ENCODE data around the gene FGD4.
"Not testable (repeated sequence)": the region's sequence is repeated elsewhere in the genome, so short reads cannot be mapped to it uniquely, and the experiment has no call there.

FGD4 gene

DNA sequence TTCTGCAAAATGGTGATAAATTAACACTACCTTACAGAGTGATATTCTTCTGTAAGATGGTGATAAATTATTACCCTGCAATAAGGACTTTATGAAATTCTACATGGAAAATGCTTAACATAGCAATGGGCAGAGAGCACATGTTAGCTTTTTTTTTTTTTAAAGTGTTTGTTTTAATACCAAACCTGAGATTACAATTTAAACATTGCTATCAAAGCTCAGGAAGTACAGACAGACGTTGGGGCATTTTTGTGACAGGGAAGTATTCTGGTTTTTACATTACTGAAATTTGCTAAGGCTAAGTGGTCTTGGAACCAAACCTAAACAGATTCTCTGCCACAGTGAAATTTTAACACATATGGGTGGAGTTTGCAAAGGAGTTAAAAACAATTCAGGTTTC, 133.1 kb downstream of the FGD4 start:
- Histone ChIP-seq H3K27ac (ENCODE audit: low read length) (no peak overlapping the region), H3K79me2 (ENCODE audit: insufficient read depth, low read length) (no peaks in the 10 kb centered on the region), H3K36me3 (ENCODE audit: insufficient read depth, low read length) (no peaks in the 10 kb centered on the region), H3K9ac (ENCODE audit: low read depth, low read length) (no peak overlapping the region), H3K4me1 (ENCODE audit: insufficient read depth, low read length) (peaks cover 16% of the 10 kb centered on the region), H3K4me2 (ENCODE audit: insufficient read depth, low read length) (no peak overlapping the region), H4K20me1 (ENCODE audit: insufficient read depth, low read length) (no peaks in the 10 kb centered on the region), H3K27me3 (ENCODE audit: insufficient read depth, low read length, poor library complexity) (peaks cover 3% of the 10 kb centered on the region), H3K9me3 (ENCODE audit: insufficient read depth, low read length, severe bottlenecking) (no peaks in the 10 kb centered on the region), H2AFZ (ENCODE audit: low read depth, low read length) (no peak overlapping the region), H3K4me3 (ENCODE audit: low read depth in 1 of 2, low read length in 2 of 2) (no peak overlapping the region)
- TF ChIP-seq, protein P1, sequence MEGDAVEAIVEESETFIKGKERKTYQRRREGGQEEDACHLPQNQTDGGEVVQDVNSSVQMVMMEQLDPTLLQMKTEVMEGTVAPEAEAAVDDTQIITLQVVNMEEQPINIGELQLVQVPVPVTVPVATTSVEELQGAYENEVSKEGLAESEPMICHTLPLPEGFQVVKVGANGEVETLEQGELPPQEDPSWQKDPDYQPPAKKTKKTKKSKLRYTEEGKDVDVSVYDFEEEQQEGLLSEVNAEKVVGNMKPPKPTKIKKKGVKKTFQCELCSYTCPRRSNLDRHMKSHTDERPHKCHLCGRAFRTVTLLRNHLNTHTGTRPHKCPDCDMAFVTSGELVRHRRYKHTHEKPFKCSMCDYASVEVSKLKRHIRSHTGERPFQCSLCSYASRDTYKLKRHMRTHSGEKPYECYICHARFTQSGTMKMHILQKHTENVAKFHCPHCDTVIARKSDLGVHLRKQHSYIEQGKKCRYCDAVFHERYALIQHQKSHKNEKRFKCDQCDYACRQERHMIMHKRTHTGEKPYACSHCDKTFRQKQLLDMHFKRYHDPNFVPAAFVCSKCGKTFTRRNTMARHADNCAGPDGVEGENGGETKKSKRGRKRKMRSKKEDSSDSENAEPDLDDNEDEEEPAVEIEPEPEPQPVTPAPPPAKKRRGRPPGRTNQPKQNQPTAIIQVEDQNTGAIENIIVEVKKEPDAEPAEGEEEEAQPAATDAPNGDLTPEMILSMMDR (IDR thresholded peaks at IDR 0.05; ENCODE audit: borderline replicate concordance, extremely low read depth, low read length, poor library complexity, severe bottlenecking): no peak
- no peak for TF ChIP-seq EZH2 (IDR thresholded peaks at IDR 0.05; ENCODE audit: borderline replicate concordance, low read depth, low read length, severe bottlenecking)
- ATAC-seq (ENCODE audit: insufficient read depth, low read depth): no peak
- DNase-seq: no peak

GRCh38 chr12:32532951-32533350, 133.6 kb downstream of the FGD4 start:
- Histone ChIP-seq H3K4me3 (ENCODE audit: low read depth in 1 of 2, low read length in 2 of 2) (no peak overlapping the region), H3K9ac (ENCODE audit: low read depth, low read length) (no peak overlapping the region), H3K27ac (ENCODE audit: low read length) (no peak overlapping the region), H3K79me2 (ENCODE audit: insufficient read depth, low read length) (no peaks in the 10 kb centered on the region), H3K9me3 (ENCODE audit: insufficient read depth, low read length, severe bottlenecking) (no peaks in the 10 kb centered on the region), H3K27me3 (ENCODE audit: insufficient read depth, low read length, poor library complexity) (peaks cover 3% of the 10 kb centered on the region), H3K4me1 (ENCODE audit: insufficient read depth, low read length) (peaks cover 16% of the 10 kb centered on the region), H2AFZ (ENCODE audit: low read depth, low read length) (no peak overlapping the region), H3K4me2 (ENCODE audit: insufficient read depth, low read length) (no peak overlapping the region), H4K20me1 (ENCODE audit: insufficient read depth, low read length) (no peaks in the 10 kb centered on the region), H3K36me3 (ENCODE audit: insufficient read depth, low read length) (no peaks in the 10 kb centered on the region)
- ATAC-seq (ENCODE audit: insufficient read depth, low read depth): no peak
- TF ChIP-seq EZH2 (IDR thresholded peaks at IDR 0.05; ENCODE audit: borderline replicate concordance, low read depth, low read length, severe bottlenecking): no peak
- TF ChIP-seq, protein P1 (IDR thresholded peaks at IDR 0.05; ENCODE audit: borderline replicate concordance, extremely low read depth, low read length, poor library complexity, severe bottlenecking): no peak
- DNase-seq: no peak

- not testable (repeated sequence) for DNase-seq; H3K4me2 ChIP-seq (ENCODE audit: insufficient read depth, low read length); H3K27me3 ChIP-seq (ENCODE audit: insufficient read depth, low read length, poor library complexity); H3K79me2 ChIP-seq (ENCODE audit: insufficient read depth, low read length); H2AFZ ChIP-seq (ENCODE audit: low read depth, low read length); H3K9ac ChIP-seq (ENCODE audit: low read depth, low read length); H3K4me3 ChIP-seq (ENCODE audit: low read depth in 1 of 2, low read length in 2 of 2); H3K9me3 ChIP-seq (ENCODE audit: insufficient read depth, low read length, severe bottlenecking); H3K27ac ChIP-seq (ENCODE audit: low read length); H4K20me1 ChIP-seq (ENCODE audit: insufficient read depth, low read length); H3K36me3 ChIP-seq (ENCODE audit: insufficient read depth, low read length); ATAC-seq (ENCODE audit: insufficient read depth, low read depth)
- peaks cover 16% of the 10 kb centered on the region for H3K4me1 ChIP-seq (ENCODE audit: insufficient read depth, low read length)
Observed at GRCh38 chr12:32533506-32533905, 134.1 kb downstream of the FGD4 start.

- Histone ChIP-seq H3K4me2 (ENCODE audit: insufficient read depth, low read length) (no peak overlapping the region), H2AFZ (ENCODE audit: low read depth, low read length) (no peak overlapping the region), H3K27me3 (ENCODE audit: insufficient read depth, low read length, poor library complexity) (peaks cover 3% of the 10 kb centered on the region), H3K4me1 (ENCODE audit: insufficient read depth, low read length) (peaks cover 16% of the 10 kb centered on the region), H3K9me3 (ENCODE audit: insufficient read depth, low read length, severe bottlenecking) (no peaks in the 10 kb centered on the region), H4K20me1 (ENCODE audit: insufficient read depth, low read length) (no peaks in the 10 kb centered on the region), H3K4me3 (ENCODE audit: low read depth in 1 of 2, low read length in 2 of 2) (no peak overlapping the region), H3K27ac (ENCODE audit: low read length) (no peak overlapping the region), H3K36me3 (ENCODE audit: insufficient read depth, low read length) (no peaks in the 10 kb centered on the region), H3K79me2 (ENCODE audit: insufficient read depth, low read length) (no peaks in the 10 kb centered on the region), H3K9ac (ENCODE audit: low read depth, low read length) (no peak overlapping the region)
- DNase-seq (no peak), ATAC-seq (ENCODE audit: insufficient read depth, low read depth) (no peak)
- TF ChIP-seq EZH2 (IDR thresholded peaks at IDR 0.05; ENCODE audit: borderline replicate concordance, low read depth, low read length, severe bottlenecking): no peak
- TF ChIP-seq, protein P1 (IDR thresholded peaks at IDR 0.05; ENCODE audit: borderline replicate concordance, extremely low read depth, low read length, poor library complexity, severe bottlenecking): no peak
Observed at GRCh38 chr12:32533971-32534590, 134.7 kb downstream of the FGD4 start.
